HEK293T (cell line): ENCODE results near the gene ZNF8.
A peak's percentile ranks its signal among the peaks of the same experiment; 100 is the strongest.

ENCODE experiments used
- CTCF ChIA-PET: fragments of 350-600 bp; formaldehyde crosslinking; extraction: SDS; loops from one replicate; lab custom pipeline; 2021; ENCODE audit warnings: antibody characterized with exemption, inconsistent platforms; lab: Yijun Ruan, JAX
- POLR2A ChIA-PET: fragments of 350-600 bp; formaldehyde crosslinking; extraction: SDS; loops from one replicate; lab custom pipeline; 2020; ENCODE audit warnings: antibody characterized with exemption, inconsistent platforms; lab: Yijun Ruan, JAX
- DNase-seq: peaks from one replicate; pipeline ENCODE4 v3.0.0; 2012; ENCODE audit warnings: mixed read lengths; ENCODE audit errors: extremely low spot score
- ARNT ChIP-seq: fragments of 450-650 bp; IDR thresholded peaks from 2 replicates; pipeline ENCODE4 v1.6.1; 2017; ENCODE audit warnings: mild to moderate bottlenecking
- BHLHE40 ChIP-seq: fragments of 450-650 bp; IDR thresholded peaks from 2 replicates; pipeline ENCODE4 v1.6.1; 2016; ENCODE audit warnings: mild to moderate bottlenecking, moderate library complexity, borderline replicate concordance
- CTBP1 ChIP-seq: fragments of 450-650 bp; IDR thresholded peaks from 2 replicates; pipeline ENCODE4 v1.6.1; 2016; ENCODE audit warnings: borderline replicate concordance
- ELF4 ChIP-seq: fragments of 450-650 bp; IDR thresholded peaks from 2 replicates; pipeline ENCODE4 v1.6.1; 2017; ENCODE audit warnings: antibody characterized with exemption
- FOXA1 ChIP-seq: fragments of 450-650 bp; IDR thresholded peaks from 2 replicates; pipeline ENCODE4 v1.6.1; 2016; ENCODE audit warnings: mild to moderate bottlenecking
- FOXK2 ChIP-seq: fragments of 450-650 bp; IDR thresholded peaks from 2 replicates; pipeline ENCODE4 v1.6.1; 2016; ENCODE audit warnings: mild to moderate bottlenecking
- FOXM1 ChIP-seq: fragments of 450-650 bp; IDR thresholded peaks from 2 replicates; pipeline ENCODE4 v1.6.1; 2017; ENCODE audit warnings: mild to moderate bottlenecking, borderline replicate concordance
- HDGF ChIP-seq: fragments of 450-650 bp; IDR thresholded peaks from 2 replicates; pipeline ENCODE4 v1.6.1; 2017; ENCODE audit warnings: antibody characterized with exemption, borderline replicate concordance
- L3MBTL2 ChIP-seq: fragments of 450-650 bp; conservative IDR thresholded peaks from 2 replicates; pipeline ENCODE4 v1.6.1; 2016; ENCODE audit warnings: mild to moderate bottlenecking
- LEF1 ChIP-seq: fragments of 450-650 bp; IDR thresholded peaks from 2 replicates; pipeline ENCODE4 v1.6.1; 2017; ENCODE audit warnings: mild to moderate bottlenecking, borderline replicate concordance
- NFRKB ChIP-seq: fragments of 450-650 bp; IDR thresholded peaks from 2 replicates; pipeline ENCODE4 v1.6.1; 2016; ENCODE audit warnings: mild to moderate bottlenecking, moderate library complexity
- PKNOX1 ChIP-seq: fragments of 450-650 bp; IDR thresholded peaks from 2 replicates; pipeline ENCODE4 v1.6.1; 2016
- SP1 ChIP-seq: fragments of 450-650 bp; IDR thresholded peaks from 2 replicates; pipeline ENCODE4 v1.6.1; 2017
- SUZ12 ChIP-seq: fragments of 450-650 bp; IDR thresholded peaks from 2 replicates; pipeline ENCODE4 v1.6.1; 2016; ENCODE audit warnings: mild to moderate bottlenecking
- TARDBP ChIP-seq: fragments of 450-650 bp; IDR thresholded peaks from 2 replicates; pipeline ENCODE4 v1.6.1; 2016
- ZNF384 ChIP-seq: fragments of 450-650 bp; IDR thresholded peaks from 2 replicates; pipeline ENCODE4 v1.6.1; 2016

Gene ZNF8

GRCh38 chr19:58274771-58275201, 4.0 kb upstream of the ZNF8 start:
- CTCF ChIA-PET: no interaction called here
- POLR2A ChIA-PET: no interaction called here
- TF ChIP-seq PKNOX1 (no peak), HDGF (no peak)
- no peak for DNase-seq

- TF ChIP-seq FOXK2 (no peak), TARDBP (no peak), ELF4 (no peak), PKNOX1 (no peak), NFRKB (no peak), LEF1 (no peak), ARNT (no peak), CTBP1 (no peak), SUZ12 (no peak), SP1 (no peak), HDGF (no peak), L3MBTL2 (no peak), FOXA1 (no peak), BHLHE40 (no peak), ZNF384 (no peak), FOXM1 (no peak)
- POLR2A ChIA-PET: interaction anchor here (0.6 kb wide), 1 partner anchor 46 kb away, joined by 3 read pairs; no protein-coding TSS in a partner anchor
- DNase-seq: no peak
- CTCF ChIA-PET: interaction anchor here (0.6 kb wide), 1 partner anchor 848 kb away, joined by 3 read pairs; no protein-coding TSS in a partner anchor
These were observed 3.2 kb upstream of the ZNF8 start for GRCh38 chr19:58275564-58275963.

- TF ChIP-seq FOXK2 (no peak), LEF1 (no peak), SP1 (no peak), TARDBP (no peak), ELF4 (no peak), FOXA1 (no peak), HDGF (no peak), FOXM1 (no peak), BHLHE40 (no peak), SUZ12 (no peak), L3MBTL2 (no peak)
- POLR2A ChIA-PET: no interaction called here
- no peak for DNase-seq
- CTCF ChIA-PET: no interaction called here
These were observed 1.6 kb upstream of the ZNF8 start for GRCh38 chr19:58277197-58277596.

- CTCF ChIA-PET: no interaction called here
- no peak for DNase-seq
These were observed 811 bp upstream of the ZNF8 start for GRCh38 chr19:58277748-58278540.

GRCh38 chr19:58279042-58279924, 528 bp downstream of the ZNF8 start:
- ChIA-PET CTCF (no interaction called here), POLR2A (interaction anchor here (1.0 to 2.0 kb wide), 4 partner anchors 19 to 129 kb away, joined by 3 to 4 read pairs (median 3); partner anchors contain the start of genes ZNF497 and ZNF584)
- DNase-seq: peak; percentile 66
- no peak for TF ChIP-seq ELF4
- no peak for TF ChIP-seq PKNOX1
- TF ChIP-seq LEF1: no peak
- TF ChIP-seq L3MBTL2: peak; percentile 91
- TF ChIP-seq SUZ12: no peak
- no peak for TF ChIP-seq TARDBP

More at GRCh38 chr19:58277748-58278540, 811 bp upstream of the ZNF8 start:
- TF ChIP-seq FOXM1: no peak
- no peak for TF ChIP-seq FOXK2
- TF ChIP-seq SP1: no peak
- no peak for TF ChIP-seq HDGF
- TF ChIP-seq LEF1: no peak
- no peak for TF ChIP-seq SUZ12
- no peak for TF ChIP-seq FOXA1
- no peak for TF ChIP-seq NFRKB
- no peak for TF ChIP-seq CTBP1
- no peak for TF ChIP-seq BHLHE40
- no peak for TF ChIP-seq L3MBTL2
- TF ChIP-seq ARNT: no peak
- TF ChIP-seq ZNF384: no peak
- TF ChIP-seq ELF4: no peak
- POLR2A ChIA-PET: interaction anchor here (0.6 to 2.0 kb wide), 6 partner anchors 10 to 86 kb away, joined by 3 to 4 read pairs (median 3); partner anchors contain the start of gene ZNF497
